ENCODE results near the gene ERG. TPM values are rescaled to one million over a fixed set of nuclear protein-coding genes. Genes with fewer than 3 reads are reported as not detected.
A peak's percentile ranks its signal among the peaks of the same experiment; 100 is the strongest.

The ERG gene
- total and polyA plus RNA-seq, 9 of the 15 experiments (the other 6 are each of a cell fraction or from before 2014, with no cell fraction given): 0.06 TPM; not detected in 8

DNA sequence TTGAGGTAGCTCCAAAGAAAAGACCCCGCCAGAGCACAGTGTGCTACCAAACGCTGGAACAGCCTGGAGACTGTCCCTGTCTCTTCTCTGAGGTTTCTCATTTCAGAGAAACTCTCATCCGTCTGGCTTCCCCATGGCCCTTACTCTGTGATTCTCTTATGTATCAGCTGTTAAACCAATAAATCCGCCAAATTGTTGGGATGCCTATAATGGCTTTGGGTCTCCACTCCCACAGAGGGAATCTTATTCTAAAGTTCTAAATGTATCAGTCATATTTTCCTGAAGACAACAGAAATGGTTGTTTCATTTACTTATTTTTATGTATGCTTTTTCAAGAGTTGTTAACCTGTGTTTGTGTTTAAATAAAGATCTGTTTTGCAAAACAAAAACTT, 4.0 kb downstream of the ERG start:
- Histone ChIP-seq H3K4me1 (replicated peaks in 1 of 2; ENCODE audit: control insufficient read depth in 2 of 2, insufficient read depth in 2 of 2, low read length in 2 of 2) (no peaks in the 10 kb centered on the region; a peak in 1 of 5 replicates), H3K9me3 (replicated peaks; ENCODE audit: control insufficient read depth, insufficient read depth, low read depth, low read length) (no peaks in the 10 kb centered on the region), H2AFZ (ENCODE audit: low read depth, low read length) (no peak overlapping the region), H4K20me1 (replicated peaks; ENCODE audit: control insufficient read depth, insufficient read depth, low read length) (0 out of 2 replicates have a peak, but pooled peaks cover 4% of the 10 kb centered on the region), H3K4me2 (ENCODE audit: insufficient read depth, low read length) (no peak overlapping the region), H3K36me3 (ENCODE audit: control insufficient read depth, insufficient read depth, low read length) (no peaks in the 10 kb centered on the region), H3K4me3 (no peak overlapping the region), H3K9ac (ENCODE audit: insufficient read depth in 1 of 2, low read depth in 2 of 2, low read length in 2 of 2) (no peak overlapping the region), H3K27me3 (ENCODE audit: control insufficient read depth in 2 of 2, insufficient read depth in 2 of 2, low read length in 2 of 2) (peaks cover 7 to 19% of the 10 kb centered on the region in 2 experiments), H3K27ac (ENCODE audit: extremely low read depth, low read depth, low read length) (no peak overlapping the region), H3K79me2 (ENCODE audit: control insufficient read depth, insufficient read depth, low read length) (no peaks in the 10 kb centered on the region), H3K9me1 (ENCODE audit: control insufficient read depth, insufficient read depth, low read length) (no peaks in the 10 kb centered on the region)
- DNase-seq (ENCODE audit: extremely low read depth in 1 of 4, low spot score in 3 of 4): no peak
- ChIA-PET CTCF (ENCODE audit: low intra/inter-chr PET ratio) (no interaction called here), POLR2A (interaction anchor here (1.2 kb wide), 1 partner anchor 9 kb away, joined by 5 read pairs; no protein-coding TSS in a partner anchor)
- no peak for FAIRE-seq
- no peak for ATAC-seq
- no TSS peak for BruUV-seq (replicated peaks)
- TF ChIP-seq, protein P1, sequence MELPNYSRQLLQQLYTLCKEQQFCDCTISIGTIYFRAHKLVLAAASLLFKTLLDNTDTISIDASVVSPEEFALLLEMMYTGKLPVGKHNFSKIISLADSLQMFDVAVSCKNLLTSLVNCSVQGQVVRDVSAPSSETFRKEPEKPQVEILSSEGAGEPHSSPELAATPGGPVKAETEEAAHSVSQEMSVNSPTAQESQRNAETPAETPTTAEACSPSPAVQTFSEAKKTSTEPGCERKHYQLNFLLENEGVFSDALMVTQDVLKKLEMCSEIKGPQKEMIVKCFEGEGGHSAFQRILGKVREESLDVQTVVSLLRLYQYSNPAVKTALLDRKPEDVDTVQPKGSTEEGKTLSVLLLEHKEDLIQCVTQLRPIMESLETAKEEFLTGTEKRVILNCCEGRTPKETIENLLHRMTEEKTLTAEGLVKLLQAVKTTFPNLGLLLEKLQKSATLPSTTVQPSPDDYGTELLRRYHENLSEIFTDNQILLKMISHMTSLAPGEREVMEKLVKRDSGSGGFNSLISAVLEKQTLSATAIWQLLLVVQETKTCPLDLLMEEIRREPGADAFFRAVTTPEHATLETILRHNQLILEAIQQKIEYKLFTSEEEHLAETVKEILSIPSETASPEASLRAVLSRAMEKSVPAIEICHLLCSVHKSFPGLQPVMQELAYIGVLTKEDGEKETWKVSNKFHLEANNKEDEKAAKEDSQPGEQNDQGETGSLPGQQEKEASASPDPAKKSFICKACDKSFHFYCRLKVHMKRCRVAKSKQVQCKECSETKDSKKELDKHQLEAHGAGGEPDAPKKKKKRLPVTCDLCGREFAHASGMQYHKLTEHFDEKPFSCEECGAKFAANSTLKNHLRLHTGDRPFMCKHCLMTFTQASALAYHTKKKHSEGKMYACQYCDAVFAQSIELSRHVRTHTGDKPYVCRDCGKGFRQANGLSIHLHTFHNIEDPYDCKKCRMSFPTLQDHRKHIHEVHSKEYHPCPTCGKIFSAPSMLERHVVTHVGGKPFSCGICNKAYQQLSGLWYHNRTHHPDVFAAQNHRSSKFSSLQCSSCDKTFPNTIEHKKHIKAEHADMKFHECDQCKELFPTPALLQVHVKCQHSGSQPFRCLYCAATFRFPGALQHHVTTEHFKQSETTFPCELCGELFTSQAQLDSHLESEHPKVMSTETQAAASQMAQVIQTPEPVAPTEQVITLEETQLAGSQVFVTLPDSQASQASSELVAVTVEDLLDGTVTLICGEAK (IDR thresholded peaks at IDR 0.05): peak; percentile 83
- TF ChIP-seq, protein P1 (CRISPR knock-in tag; IDR thresholded peaks at IDR 0.05): no peak
- TF ChIP-seq DDX20 (tag; IDR thresholded peaks at IDR 0.05; ENCODE audit: low read depth) (no peak), RBM25 (IDR thresholded peaks at IDR 0.05; ENCODE audit: low read depth, low read length, severe bottlenecking) (peak; percentile 26)
- 0% methylated on average over 4 of the region's 4 CpGs for WGBS (ENCODE audit: insufficient coverage, low coverage, missing lambda C conversion rate)
- in situ Hi-C loops (cut with MboI): no loop called here
- intact Hi-C loops (cut with micrococcal nuclease): no loop called here
